H1 (cell line): ENCODE results near the gene ABCD1. TPM values are rescaled to one million over a fixed set of nuclear protein-coding genes. Genes with fewer than 3 reads are reported as not detected.
A peak's percentile ranks its signal among the peaks of the same experiment; 100 is the strongest.

ENCODE experiments used
- CTCF ChIA-PET: fragments of 300-600 bp; sonication (Branson Sonifier 250); formaldehyde crosslinking; loops from one replicate; lab custom pipeline; 2021; ENCODE audit not compliant: partially characterized antibody; lab: Charles Lee
- POLR2A ChIA-PET: fragments of 300-600 bp; sonication (Branson Sonifier 250); formaldehyde crosslinking; loops from one replicate; lab custom pipeline; 2021; ENCODE audit warnings: inconsistent platforms; ENCODE audit not compliant: partially characterized antibody; lab: Charles Lee
- DNase-seq, 2 experiments: peaks; one replicate each; pipeline versions ENCODE4 v3.0.0 to v3.0.0-alpha.2; 2010 to 2022; ENCODE audit warnings: low spot score in 2 of 2, low read depth in 1 of 2, mixed read lengths in 1 of 2
- FAIRE-seq: peaks from 2 replicates; lab custom pipeline; 2011; peaks lifted over from hg19 to GRCh38; lab: Jason Lieb, UNC
- H2AFZ ChIP-seq: 2 replicates; pipeline ENCODE4 v1.8.1; 2012; ENCODE audit warnings: low read length, inconsistent platforms
- H2AK5ac ChIP-seq: 2 replicates; pipeline ENCODE4 v1.6.1; 2013; ENCODE audit warnings: low read depth, low read length
- H2BK120ac ChIP-seq: replicated peaks from 2 replicates; pipeline ENCODE3; 2013; ENCODE audit warnings: low read depth, low read length, inconsistent platforms
- H2BK12ac ChIP-seq: 2 replicates; pipeline ENCODE4 v1.6.1; 2013; ENCODE audit warnings: low read depth, low read length
- H2BK15ac ChIP-seq: 2 replicates; pipeline ENCODE4 v1.6.1; 2013; ENCODE audit warnings: low read length
- H2BK20ac ChIP-seq: 2 replicates; pipeline ENCODE4 v1.6.1; 2013; ENCODE audit warnings: low read length
- H2BK5ac ChIP-seq: 2 replicates; pipeline ENCODE4 v1.6.1; 2013; ENCODE audit warnings: low read depth, low read length
- H3K14ac ChIP-seq: 2 replicates; pipeline ENCODE4 v1.6.1; 2013; ENCODE audit warnings: inconsistent platforms; ENCODE audit not compliant: insufficient read length
- H3K18ac ChIP-seq: 2 replicates; pipeline ENCODE4 v1.6.1; 2013; ENCODE audit warnings: low read length; ENCODE audit errors: extremely low read depth
- H3K23ac ChIP-seq: 2 replicates; pipeline ENCODE4 v1.6.1; 2013; ENCODE audit warnings: inconsistent platforms; ENCODE audit not compliant: insufficient read length
- H3K23me2 ChIP-seq: 2 replicates; pipeline ENCODE4 v1.6.1; 2013; ENCODE audit warnings: low read depth, low read length
- H3K27ac ChIP-seq: 2 replicates; pipeline ENCODE4 v1.6.1; 2011; ENCODE audit warnings: low read depth, low read length, inconsistent platforms
- H3K27me3 ChIP-seq, 4 experiments: replicated peaks in 1 of 4; 1 replicate in 1 of 4; 2 replicates in 3 of 4; pipeline versions ENCODE4 v1.6.1 to v1.8.1; 2011 to 2013; ENCODE audit warnings: low read length in 3 of 4, mild to moderate bottlenecking in 3 of 4, inconsistent platforms in 2 of 4, mixed read lengths in 2 of 4, moderate library complexity in 1 of 4; ENCODE audit not compliant: control insufficient read depth in 3 of 4, insufficient read depth in 3 of 4; ENCODE audit errors: extremely low read depth in 1 of 4
- H3K36me3 ChIP-seq, 4 experiments: 2 replicates each; pipeline versions ENCODE4 v1.6.1 to v1.8.1; 2011 to 2013; ENCODE audit warnings: mild to moderate bottlenecking in 4 of 4, low read length in 3 of 4, moderate library complexity in 2 of 4, control low read depth in 1 of 4, inconsistent platforms in 1 of 4; ENCODE audit not compliant: insufficient read depth in 4 of 4, control insufficient read depth in 2 of 4
- H3K4ac ChIP-seq: replicated peaks from 2 replicates; pipeline ENCODE3; 2013; ENCODE audit warnings: low read length, low read depth, mixed read lengths, inconsistent platforms; ENCODE audit not compliant: insufficient read length
- H3K4me1 ChIP-seq, 4 experiments: replicated peaks in 1 of 4; 1 replicate in 1 of 4; 2 replicates in 3 of 4; pipeline versions ENCODE4 v1.6.1 to v1.8.1; 2011 to 2013; ENCODE audit warnings: low read length in 3 of 4, inconsistent platforms in 2 of 4, mixed read lengths in 1 of 4; ENCODE audit not compliant: insufficient read depth in 4 of 4, control insufficient read depth in 3 of 4
- H3K4me2 ChIP-seq, 2 experiments: 2 replicates each; pipeline versions ENCODE4 v1.6.1 to v1.8.1; 2011 to 2013; ENCODE audit warnings: low read depth in 2 of 2, low read length in 2 of 2, control low read depth in 1 of 2, inconsistent platforms in 1 of 2, mild to moderate bottlenecking in 1 of 2; ENCODE audit not compliant: insufficient read depth in 1 of 2
- H3K4me3 ChIP-seq, 4 experiments: fragments of 200-600, 300-600 bp in 1 of 4; sonication (generic), shearing (Covaris generic), sonication (Bioruptor Twin) in 1 of 4; 2 replicates each; pipeline versions ENCODE4 v1.5.1 to v1.8.1; 2011 to 2016; ENCODE audit warnings: low read length in 4 of 4, low read depth in 3 of 4, control low read depth in 2 of 4, inconsistent platforms in 2 of 4, mild to moderate bottlenecking in 2 of 4, mixed read lengths in 1 of 4, moderate library complexity in 1 of 4; ENCODE audit not compliant: insufficient read depth in 2 of 4; ENCODE audit errors: extremely low read depth in 1 of 4
- H3K56ac ChIP-seq: replicated peaks from 2 replicates; pipeline ENCODE3; 2013; ENCODE audit warnings: low read depth, mild to moderate bottlenecking, mixed read lengths, low read length, inconsistent platforms; ENCODE audit not compliant: insufficient read length
- H3K79me1 ChIP-seq: 2 replicates; pipeline ENCODE4 v1.6.1; 2013; ENCODE audit warnings: low read depth, low read length, control low read depth
- H3K79me2 ChIP-seq, 2 experiments: 2 replicates each; pipeline versions ENCODE4 v1.6.1 to v1.8.1; 2012 to 2013; ENCODE audit warnings: low read length in 2 of 2, mild to moderate bottlenecking in 2 of 2, inconsistent platforms in 1 of 2; ENCODE audit not compliant: insufficient read depth in 2 of 2, control insufficient read depth in 1 of 2
- H3K9ac ChIP-seq, 4 experiments: replicated peaks in 1 of 4; 1 replicate in 1 of 4; 2 replicates in 3 of 4; pipeline versions ENCODE4 v1.6.1 to v1.8.1; 2011 to 2013; ENCODE audit warnings: low read depth in 3 of 4, low read length in 3 of 4, control low read depth in 2 of 4, mild to moderate bottlenecking in 2 of 4, moderate library complexity in 2 of 4, inconsistent platforms in 1 of 4; ENCODE audit errors: extremely low read depth in 1 of 4
- H3K9me3 ChIP-seq, 2 experiments: 2 replicates each; pipeline versions ENCODE4 v1.6.1 to v1.8.1; 2012 to 2013; ENCODE audit warnings: mild to moderate bottlenecking in 2 of 2, moderate library complexity in 2 of 2, control low read depth in 1 of 2, inconsistent platforms in 1 of 2, low read depth in 1 of 2, low read length in 1 of 2, mixed read lengths in 1 of 2; ENCODE audit not compliant: insufficient read depth in 2 of 2
- H4K20me1 ChIP-seq, 2 experiments: replicated peaks in 1 of 2; 2 replicates each; pipeline versions ENCODE3 to v1.8.1; 2011 to 2013; ENCODE audit warnings: inconsistent platforms in 2 of 2, low read length in 2 of 2, mild to moderate bottlenecking in 1 of 2; ENCODE audit not compliant: insufficient read depth in 2 of 2, control insufficient read depth in 1 of 2
- H4K5ac ChIP-seq: 2 replicates; pipeline ENCODE4 v1.6.1; 2013; ENCODE audit warnings: low read length, low read depth, mixed read lengths, inconsistent platforms; ENCODE audit not compliant: insufficient read length
- H4K8ac ChIP-seq: 2 replicates; pipeline ENCODE4 v1.8.0; 2013; ENCODE audit warnings: mild to moderate bottlenecking, moderate library complexity, low read length, inconsistent platforms; ENCODE audit not compliant: insufficient read depth; ENCODE audit errors: extremely low read depth
- H4K91ac ChIP-seq: replicated peaks from 2 replicates; pipeline ENCODE3; 2013; ENCODE audit warnings: low read length, mixed read lengths, inconsistent platforms; ENCODE audit not compliant: insufficient read length
- EGR1 ChIP-seq: IDR thresholded peaks from 2 replicates; pipeline ENCODE4 v1.6.1; 2011; ENCODE audit warnings: low read depth, low read length, borderline replicate concordance
- JUND ChIP-seq: IDR thresholded peaks from 2 replicates; pipeline ENCODE4 v1.6.1; 2011; ENCODE audit warnings: mild to moderate bottlenecking, improper control_type of control experiment, low read length
- PHF8 ChIP-seq: fragments of 200-600 bp; sonication (generic); conservative IDR thresholded peaks from 2 replicates; pipeline ENCODE4 v1.7.1; 2012; ENCODE audit warnings: low read depth, mild to moderate bottlenecking, inconsistent platforms, low read length, moderate library complexity
- RAD21 ChIP-seq, 2 experiments: IDR thresholded peaks in 1 of 2; conservative IDR thresholded peaks in 1 of 2; 2 replicates each; pipeline ENCODE4 v1.6.1; 2011; ENCODE audit warnings: low read depth in 2 of 2, low read length in 2 of 2, improper control_type of control experiment in 1 of 2, inconsistent platforms in 1 of 2, mild to moderate bottlenecking in 1 of 2, moderate library complexity in 1 of 2
- WGBS, 2 experiments: shearing (Covaris generic) in 1 of 2; methylation state at CpG; one replicate each; pipeline versions ENCODE4 v1.1.6 to v1.1.7; 2013 to 2015; ENCODE audit warnings: low lambda C conversion rate in 2 of 2, mixed read lengths in 2 of 2, inconsistent platforms in 1 of 2, low coverage in 1 of 2, missing lambda C conversion rate in 1 of 2; ENCODE audit not compliant: insufficient replicate concordance in 2 of 2, insufficient coverage in 1 of 2, insufficient read length in 1 of 2; ENCODE audit errors: extremely low coverage in 1 of 2, missing lambda C conversion rate in 1 of 2; 5-methylcytosine and 5-hydroxymethylcytosine counted together
- polyA plus RNA-seq, 7 experiments: library from polyadenylated mRNA; depleted of rRNA in 3 of 7; stranded (reverse) in 5 of 7; unstranded in 2 of 7; fragments of >200 nt in 5 of 7; fragments of 200-250 nt in 2 of 7; gene quantifications; 1 replicate in 5 of 7; 2 replicates in 1 of 7; 4 replicates in 1 of 7; pipeline versions ENCODE4 v1.2.1 to v1.2.3, GENCODE V29; 2011 to 2013; ENCODE audit warnings: missing spikeins in 2 of 7, mixed read lengths in 2 of 7
- total RNA-seq: library from RNA; stranded (reverse); fragmentation: NEBNext Ultra II Directional; extraction: Animal tissue kit (Norgen Biotek cat#: 25700); gene quantifications from 2 replicates; pipeline ENCODE4 v1.2.1, GENCODE V29; 2021
- TF ChIP-seq, protein P1 (sequence below), 3 experiments: IDR thresholded peaks; 1 replicate in 2 of 3; 2 replicates in 1 of 3; pipeline versions ENCODE4 v1.5.1 to v1.6.1; 2011; ENCODE audit warnings: low read length in 3 of 3, mild to moderate bottlenecking in 3 of 3, inconsistent platforms in 2 of 3, low read depth in 1 of 3, moderate library complexity in 1 of 3; ENCODE audit not compliant: insufficient read depth in 1 of 3; ENCODE audit errors: control extremely low read depth in 1 of 3

ABCD1 gene
- total and polyA plus RNA-seq, 2 of the 8 experiments (the other 6 are each of a cell fraction or from before 2014, with no cell fraction given), result 3.1 to 6.6 TPM

DNA sequence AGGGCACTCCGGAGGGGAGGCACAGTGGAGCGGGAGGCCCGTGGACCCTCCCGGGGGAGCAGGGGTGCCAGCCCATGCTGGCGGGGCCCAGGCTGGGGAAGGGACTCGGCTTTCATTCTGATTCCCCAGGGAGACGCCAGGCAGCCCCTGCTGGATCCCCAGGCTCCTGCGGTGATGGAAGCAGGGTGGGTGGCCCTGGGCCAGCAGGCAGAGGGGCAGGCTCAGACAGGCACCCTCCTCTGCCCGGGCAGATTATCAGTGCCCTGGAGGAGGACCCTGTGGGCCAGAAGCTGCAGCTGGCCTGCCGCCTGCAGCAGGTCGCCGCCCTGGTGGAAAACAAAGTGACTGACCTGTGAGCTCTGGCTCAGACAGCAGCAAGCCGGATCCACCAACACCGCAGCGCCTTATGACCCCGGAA, 54.0 kb downstream of the ABCD1 start:
- H2BK5ac ChIP-seq, result no peak overlapping the region
- H3K4ac ChIP-seq, result no peak overlapping the region
- no peak overlapping the region for H3K4me2 ChIP-seq
- no peak overlapping the region for H2AK5ac ChIP-seq
- no peak for DNase-seq
- no peaks in the 10 kb centered on the region for H3K79me1 ChIP-seq
- H3K23ac ChIP-seq, result no peak overlapping the region
- ChIA-PET CTCF (interaction anchor here (0.6 to 3.0 kb wide), 11 partner anchors 11 to 128 kb away, joined by 3 to 10 read pairs (median 4); partner anchors contain the start of genes IDH3G, PLXNB3 and SSR4), POLR2A (interaction anchor here (1.0 to 3.3 kb wide), 3 partner anchors 11 to 25 kb away, joined by 3 to 13 read pairs (median 4); partner anchors contain the start of genes IDH3G and SSR4)
- H3K79me2 ChIP-seq, result no peaks in the 10 kb centered on the region
- no peaks in the 10 kb centered on the region for H3K27me3 ChIP-seq
- no peak overlapping the region for H2BK15ac ChIP-seq
- no peaks in the 10 kb centered on the region for H4K20me1 ChIP-seq
- H3K56ac ChIP-seq, result no peak overlapping the region
- no peak overlapping the region for H2AFZ ChIP-seq
- no peak overlapping the region for H3K14ac ChIP-seq
- no peak overlapping the region for H4K91ac ChIP-seq
- no peaks in the 10 kb centered on the region for H3K4me1 ChIP-seq
- H4K8ac ChIP-seq, result no peak overlapping the region
- no peak overlapping the region for H2BK120ac ChIP-seq
- H2BK12ac ChIP-seq, result no peak overlapping the region
- H3K36me3 ChIP-seq, result no peaks in the 10 kb centered on the region
- no peak overlapping the region for H3K9ac ChIP-seq
- FAIRE-seq, result no peak
- H3K23me2 ChIP-seq, result no peaks in the 10 kb centered on the region
- H3K4me3 ChIP-seq, result no peak overlapping the region
- 94% methylated on average over 8 of the region's 16 CpGs; no CpG with 5 or more reads in 1 of the 2 experiments for WGBS, 2 experiments
- TF ChIP-seq RAD21 (IDR thresholded peaks at IDR 0.05 in 1 of 2, conservative IDR thresholded peaks at IDR 0.05 in 1 of 2; ENCODE audit: low read depth in 2 of 2, low read length in 2 of 2) (0 out of 4 replicates have a peak, but pooled peaks of 1 of the 2 experiments have one; percentile 8), JUND (no peak), EGR1 (no peak), PHF8 (no peak)
- TF ChIP-seq, protein P1, sequence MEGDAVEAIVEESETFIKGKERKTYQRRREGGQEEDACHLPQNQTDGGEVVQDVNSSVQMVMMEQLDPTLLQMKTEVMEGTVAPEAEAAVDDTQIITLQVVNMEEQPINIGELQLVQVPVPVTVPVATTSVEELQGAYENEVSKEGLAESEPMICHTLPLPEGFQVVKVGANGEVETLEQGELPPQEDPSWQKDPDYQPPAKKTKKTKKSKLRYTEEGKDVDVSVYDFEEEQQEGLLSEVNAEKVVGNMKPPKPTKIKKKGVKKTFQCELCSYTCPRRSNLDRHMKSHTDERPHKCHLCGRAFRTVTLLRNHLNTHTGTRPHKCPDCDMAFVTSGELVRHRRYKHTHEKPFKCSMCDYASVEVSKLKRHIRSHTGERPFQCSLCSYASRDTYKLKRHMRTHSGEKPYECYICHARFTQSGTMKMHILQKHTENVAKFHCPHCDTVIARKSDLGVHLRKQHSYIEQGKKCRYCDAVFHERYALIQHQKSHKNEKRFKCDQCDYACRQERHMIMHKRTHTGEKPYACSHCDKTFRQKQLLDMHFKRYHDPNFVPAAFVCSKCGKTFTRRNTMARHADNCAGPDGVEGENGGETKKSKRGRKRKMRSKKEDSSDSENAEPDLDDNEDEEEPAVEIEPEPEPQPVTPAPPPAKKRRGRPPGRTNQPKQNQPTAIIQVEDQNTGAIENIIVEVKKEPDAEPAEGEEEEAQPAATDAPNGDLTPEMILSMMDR (IDR thresholded peaks at IDR 0.05; ENCODE audit: control extremely low read depth in 1 of 3, insufficient read depth in 1 of 3, low read depth in 1 of 3, low read length in 3 of 3), result peak in 2 of 3 experiments; percentile 40 to 49; a peak in 3 of 4 replicates
- H3K9me3 ChIP-seq, result no peaks in the 10 kb centered on the region
- no peak overlapping the region for H3K27ac ChIP-seq
- H4K5ac ChIP-seq, result no peak overlapping the region
- H2BK20ac ChIP-seq, result no peak overlapping the region
- H3K18ac ChIP-seq, result no peak overlapping the region
